ENCODE measurements around the gene PARD3. TPM values are rescaled to one million over a fixed set of nuclear protein-coding genes. Genes with fewer than 3 reads are reported as not detected.

The PARD3 gene
- total and polyA plus RNA-seq, 10 of the 15 experiments (the other 5 are each of a cell fraction or from before 2014, with no cell fraction given): 2.6 to 43.1 (median 13.9) TPM

DNA sequence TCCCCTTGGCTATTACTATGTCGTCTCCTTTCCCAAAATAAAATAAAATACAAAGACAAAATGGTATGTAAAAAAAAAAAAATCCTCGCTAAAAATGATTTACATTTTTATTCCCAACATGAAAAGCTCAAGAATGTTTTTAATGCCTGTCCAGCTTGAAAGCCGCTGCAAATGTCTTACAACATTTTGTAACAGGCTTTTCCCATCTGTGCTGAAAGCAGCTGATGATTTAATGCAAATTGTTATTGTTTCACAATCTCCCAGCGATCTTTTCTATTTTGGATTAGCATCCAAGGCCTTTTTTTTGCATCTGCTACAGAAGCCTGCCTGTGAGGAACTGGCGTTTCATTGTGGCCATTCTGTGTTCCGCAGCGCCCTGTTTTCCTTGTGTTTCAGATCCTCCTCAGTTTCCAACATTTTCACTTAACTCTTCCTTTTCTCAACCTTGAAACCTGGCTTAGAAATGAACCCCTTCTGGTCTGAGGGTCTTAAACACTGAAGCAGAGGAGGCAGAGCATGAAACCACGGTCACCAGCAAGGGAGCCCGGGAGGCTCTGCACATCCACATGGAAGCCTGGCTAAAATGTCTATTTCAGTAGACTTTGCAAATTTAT, 712.1 kb downstream of the PARD3 start:
- 16% methylated on average over 9 of the region's 9 CpGs for WGBS (ENCODE audit: insufficient coverage, insufficient replicate concordance, low lambda C conversion rate, missing lambda C conversion rate)
- RAD21 ChIA-PET (ENCODE audit: unreplicated experiment): interaction anchor here (0.6 to 0.7 kb wide), 3 partner anchors 20 to 363 kb away, joined by 3 read pairs; no protein-coding TSS in a partner anchor
- Histone ChIP-seq H3K4me2 (ENCODE audit: control insufficient read depth, insufficient read depth) (no peak overlapping the region), H3K4me1 (ENCODE audit: control insufficient read depth, insufficient read depth, low read length) (no peaks in the 10 kb centered on the region), H3K27me3 (replicated peaks in 1 of 2; ENCODE audit: control insufficient read depth in 2 of 2, insufficient read depth in 2 of 2, low read length in 1 of 2) (no peaks in the 10 kb centered on the region), H2AFZ (ENCODE audit: control insufficient read depth, low read depth, low read length) (no peak overlapping the region), H3K79me2 (ENCODE audit: control insufficient read depth, insufficient read depth, low read length) (no peaks in the 10 kb centered on the region), H3K36me3 (ENCODE audit: control insufficient read depth in 2 of 2, insufficient read depth in 2 of 2, low read length in 1 of 2) (no peaks in the 10 kb centered on the region), H3K4me3 (no peak overlapping the region), H4K20me1 (ENCODE audit: control insufficient read depth, insufficient read depth) (no peaks in the 10 kb centered on the region), H3K9ac (ENCODE audit: control insufficient read depth, insufficient read depth, low read length) (no peak overlapping the region), H3K9me3 (replicated peaks; ENCODE audit: control insufficient read depth, insufficient read depth, low read length) (no peaks in the 10 kb centered on the region; the same call in 2 of the 3 replicates), H3K27ac (ENCODE audit: control insufficient read depth, insufficient read depth) (no peak overlapping the region)
- in situ Hi-C loops (cut with MboI): no loop called here
- CTCF ChIA-PET: interaction anchor here (0.7 to 1.3 kb wide), 3 partner anchors 19 to 581 kb away, joined by 3 to 4 read pairs (median 3); no protein-coding TSS in a partner anchor
- BruUV-seq (replicated peaks): no TSS peak
- TF ChIP-seq POLR2A (IDR thresholded peaks at IDR 0.05; ENCODE audit: low read depth, low read length): no peak
- TF ChIP-seq, protein P1, sequence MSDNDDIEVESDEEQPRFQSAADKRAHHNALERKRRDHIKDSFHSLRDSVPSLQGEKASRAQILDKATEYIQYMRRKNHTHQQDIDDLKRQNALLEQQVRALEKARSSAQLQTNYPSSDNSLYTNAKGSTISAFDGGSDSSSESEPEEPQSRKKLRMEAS (IDR thresholded peaks at IDR 0.05; ENCODE audit: low read depth, low read length): no peak
- TF ChIP-seq, protein P2, sequence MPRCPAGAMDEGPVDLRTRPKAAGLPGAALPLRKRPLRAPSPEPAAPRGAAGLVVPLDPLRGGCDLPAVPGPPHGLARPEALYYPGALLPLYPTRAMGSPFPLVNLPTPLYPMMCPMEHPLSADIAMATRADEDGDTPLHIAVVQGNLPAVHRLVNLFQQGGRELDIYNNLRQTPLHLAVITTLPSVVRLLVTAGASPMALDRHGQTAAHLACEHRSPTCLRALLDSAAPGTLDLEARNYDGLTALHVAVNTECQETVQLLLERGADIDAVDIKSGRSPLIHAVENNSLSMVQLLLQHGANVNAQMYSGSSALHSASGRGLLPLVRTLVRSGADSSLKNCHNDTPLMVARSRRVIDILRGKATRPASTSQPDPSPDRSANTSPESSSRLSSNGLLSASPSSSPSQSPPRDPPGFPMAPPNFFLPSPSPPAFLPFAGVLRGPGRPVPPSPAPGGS (IDR thresholded peaks at IDR 0.05; ENCODE audit: borderline replicate concordance, insufficient read depth, low read depth, low read length, poor library complexity, severe bottlenecking): no peak
- no peak for TF ChIP-seq SREBF2 (IDR thresholded peaks at IDR 0.05; ENCODE audit: low read length)
- no peak for TF ChIP-seq KDM1A (IDR thresholded peaks at IDR 0.05; ENCODE audit: borderline replicate concordance)
- no peak for TF ChIP-seq ZNF217 (IDR thresholded peaks at IDR 0.05)
- no peak for TF ChIP-seq ZSCAN29 (IDR thresholded peaks at IDR 0.05)
- TF ChIP-seq BMI1 (IDR thresholded peaks at IDR 0.05; ENCODE audit: borderline replicate concordance): no peak
- TF ChIP-seq, protein P3, sequence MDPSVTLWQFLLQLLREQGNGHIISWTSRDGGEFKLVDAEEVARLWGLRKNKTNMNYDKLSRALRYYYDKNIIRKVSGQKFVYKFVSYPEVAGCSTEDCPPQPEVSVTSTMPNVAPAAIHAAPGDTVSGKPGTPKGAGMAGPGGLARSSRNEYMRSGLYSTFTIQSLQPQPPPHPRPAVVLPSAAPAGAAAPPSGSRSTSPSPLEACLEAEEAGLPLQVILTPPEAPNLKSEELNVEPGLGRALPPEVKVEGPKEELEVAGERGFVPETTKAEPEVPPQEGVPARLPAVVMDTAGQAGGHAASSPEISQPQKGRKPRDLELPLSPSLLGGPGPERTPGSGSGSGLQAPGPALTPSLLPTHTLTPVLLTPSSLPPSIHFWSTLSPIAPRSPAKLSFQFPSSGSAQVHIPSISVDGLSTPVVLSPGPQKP (IDR thresholded peaks at IDR 0.05; ENCODE audit: low read depth, low read length): no peak
- TF ChIP-seq RUNX3 (IDR thresholded peaks at IDR 0.05; ENCODE audit: low read length): no peak
- no peak for TF ChIP-seq IKZF1 (conservative IDR thresholded peaks at IDR 0.05)
- TF ChIP-seq NBN (IDR thresholded peaks at IDR 0.05): no peak
- TF ChIP-seq BCL11A (IDR thresholded peaks at IDR 0.05; ENCODE audit: low read depth, low read length): no peak
- ATAC-seq (no peak), DNase-seq (ENCODE audit: low read depth, low spot score) (no peak), FAIRE-seq (no peak)
- POLR2A ChIA-PET: no interaction called here
- SMC1A ChIA-PET (ENCODE audit: uncharacterized antibody, unreplicated experiment): interaction anchor here (0.7 to 1.4 kb wide), 4 partner anchors 9 to 907 kb away, joined by 3 to 5 read pairs (median 4); no protein-coding TSS in a partner anchor
- intact Hi-C loops (cut with micrococcal nuclease; ENCODE audit: unreplicated experiment): no loop called here

Data from GM12878 (cell line).